ENCODE data around the gene KRTAP5-3. TPM values are rescaled to one million over a fixed set of nuclear protein-coding genes. Genes with fewer than 3 reads are reported as not detected.

The KRTAP5-3 gene
- polyA plus RNA-seq, 1 donor from 2014 or later = not detected

- no peak overlapping the region for H2AFZ ChIP-seq (ENCODE audit: low read depth, low read length)
- peak overlapping the region; percentile 81 for H3K27ac ChIP-seq (ENCODE audit: low read length)
- H3K4me3 ChIP-seq (ENCODE audit: low read length) = peak overlapping the region; percentile 97
Observed at GRCh38 chr11:1573903-1574237, 34.4 kb downstream of the KRTAP5-3 start.

More at GRCh38 chr11:1573903-1574237, 34.4 kb downstream of the KRTAP5-3 start:
- peak overlapping the region; percentile 98 for H3K9ac ChIP-seq (ENCODE audit: low read length)
- peaks cover 5% of the 10 kb centered on the region for H4K20me1 ChIP-seq (ENCODE audit: insufficient read depth)
- peaks cover 44% of the 10 kb centered on the region for H3K79me2 ChIP-seq (replicated peaks; ENCODE audit: insufficient read depth, low read length)
- peak overlapping the region; percentile 94 for H3K4me2 ChIP-seq (ENCODE audit: low read length)
- H3K9me2 ChIP-seq (ENCODE audit: insufficient read depth, low read length) = no peaks in the 10 kb centered on the region
- TF ChIP-seq EZH2 (IDR thresholded peaks at IDR 0.05; ENCODE audit: borderline replicate concordance, insufficient read depth, low read length, poor library complexity, severe bottlenecking) (no peak), REST (IDR thresholded peaks at IDR 0.05; ENCODE audit: borderline replicate concordance) (no peak), TAF1 (IDR thresholded peaks at IDR 0.05; ENCODE audit: low read depth) (no peak), POLR2AphosphoS5 (IDR thresholded peaks at IDR 0.05) (no peak), SMC3 (conservative IDR thresholded peaks at IDR 0.05; ENCODE audit: poor library complexity) (no peak), RAD21 (conservative IDR thresholded peaks at IDR 0.05) (no peak), EP300 (conservative IDR thresholded peaks at IDR 0.05; ENCODE audit: poor library complexity, severe bottlenecking) (no peak), CTCF (IDR thresholded peaks at IDR 0.05; ENCODE audit: poor library complexity, severe bottlenecking) (no peak), MXI1 (conservative IDR thresholded peaks at IDR 0.05; ENCODE audit: poor library complexity, severe bottlenecking) (no peak)
- H3F3A ChIP-seq (ENCODE audit: insufficient read depth, low read length, poor library complexity, severe bottlenecking) = peaks cover 4% of the 10 kb centered on the region
- H3K36me3 ChIP-seq (ENCODE audit: insufficient read depth, low read length) = no peaks in the 10 kb centered on the region
- peaks cover 9% of the 10 kb centered on the region for H3K27me3 ChIP-seq (ENCODE audit: insufficient read depth, low read depth, low read length)
- H3K9me3 ChIP-seq (ENCODE audit: low read length) = peaks cover 3% of the 10 kb centered on the region
